GM19043 (cell line): Measurements from ENCODE around the gene SARNP.
"Not testable (repeated sequence)": the region's sequence is repeated elsewhere in the genome, so short reads cannot be mapped to it uniquely, and the experiment has no call there.

Experiments used
- ATAC-seq: cut with Tn5 transposase; IDR thresholded peaks from one replicate; pipeline ENCODE4 v1.9.1; 2021; ENCODE audit warnings: low read depth; ENCODE audit not compliant: unreplicated experiment

The SARNP gene

DNA sequence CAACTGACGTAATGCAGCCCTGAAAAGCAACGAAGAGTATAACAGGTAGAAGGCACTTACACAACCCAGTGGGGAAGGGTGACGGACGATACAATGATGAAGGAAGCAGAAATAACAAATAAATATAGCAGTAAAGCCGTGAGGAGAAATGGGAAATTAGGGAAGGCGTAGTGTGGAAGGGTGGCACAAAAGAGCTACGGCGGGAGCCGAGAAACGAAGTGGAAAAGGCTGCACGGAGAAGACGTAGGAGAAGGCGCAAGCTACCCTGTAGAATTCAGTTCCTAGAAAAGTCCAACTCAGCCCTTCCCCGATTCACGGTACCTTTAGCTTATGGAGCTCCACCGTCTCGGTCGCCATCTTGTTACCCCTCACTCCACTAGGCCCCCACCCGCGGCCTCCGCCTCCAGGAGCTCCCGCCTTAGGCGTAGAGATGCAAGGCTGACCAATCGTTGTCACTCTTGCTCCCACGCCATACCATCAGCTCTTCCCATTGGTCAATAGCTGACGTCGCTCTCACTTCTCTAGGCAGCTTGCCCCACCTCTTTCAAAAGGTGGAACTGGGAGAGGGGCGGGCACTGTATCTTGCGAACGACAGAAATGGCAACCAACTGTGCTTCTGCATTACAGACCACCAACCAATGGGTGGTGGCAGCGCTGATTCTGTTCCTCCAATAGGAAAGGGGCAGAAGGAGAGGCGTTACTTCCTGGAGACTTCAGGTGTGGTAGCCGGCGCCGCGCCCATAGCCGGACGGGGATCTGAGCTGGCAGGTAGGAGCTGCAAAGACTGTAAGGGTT, at the start of gene SARNP, which contains the start of gene ORMDL2:
TSS of gene SARNP (minus strand) at position 380 of the 795 bp plus-strand sequence. CDS start at position 357, 23 bp downstream.
TSS of gene ORMDL2 (plus strand) at position 697 of the 795 bp plus-strand sequence. CDS start 959 bp downstream, outside the sequence.
- peak; percentile 98 for ATAC-seq

DNA sequence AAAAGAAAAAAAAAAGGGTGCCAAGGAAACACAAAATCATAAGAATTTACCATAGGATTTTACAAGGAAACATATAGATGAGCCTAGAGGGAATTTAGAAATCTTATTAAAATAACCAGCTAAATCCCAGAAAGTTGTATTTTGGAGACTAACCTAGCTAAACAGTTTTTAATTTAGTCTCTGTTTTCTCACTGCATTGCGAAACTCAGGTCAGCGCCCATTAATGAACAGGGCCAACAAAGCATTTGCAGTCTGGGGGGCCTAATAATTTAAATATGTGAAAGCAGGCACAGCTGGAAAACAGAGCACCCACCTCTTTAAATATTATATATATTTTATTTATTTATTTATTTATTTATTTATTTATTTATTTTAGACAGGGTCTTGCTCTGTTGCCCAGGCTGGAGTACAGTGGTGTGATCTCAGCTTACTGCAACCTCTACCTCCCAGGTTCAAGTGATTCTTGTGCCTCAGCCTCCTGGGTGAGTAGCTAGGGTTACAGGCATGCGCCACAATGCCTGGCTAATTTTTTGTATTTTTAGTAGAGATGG, 49.0 kb upstream of the SARNP start:
- ATAC-seq = not testable (repeated sequence)

DNA sequence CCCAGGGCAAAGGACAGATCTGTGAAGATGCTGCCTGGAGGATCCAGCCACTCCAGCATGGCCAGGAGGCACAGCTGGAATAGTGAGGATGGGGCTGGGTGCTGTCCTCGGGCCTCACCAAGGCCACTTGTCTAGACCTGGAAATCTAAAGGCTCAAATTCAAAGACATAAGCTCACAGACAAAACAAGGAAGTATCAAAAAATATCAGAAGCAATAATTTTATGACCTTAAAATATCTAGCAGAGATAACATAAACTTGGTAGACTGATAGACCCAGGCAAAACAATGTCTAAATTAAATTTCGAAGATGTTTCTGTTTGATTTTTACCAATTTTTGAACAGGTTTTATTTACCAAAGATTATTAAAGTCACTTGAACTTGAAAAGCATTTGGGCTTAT, 47.8 kb upstream of the SARNP start:
- ATAC-seq = no peak

DNA sequence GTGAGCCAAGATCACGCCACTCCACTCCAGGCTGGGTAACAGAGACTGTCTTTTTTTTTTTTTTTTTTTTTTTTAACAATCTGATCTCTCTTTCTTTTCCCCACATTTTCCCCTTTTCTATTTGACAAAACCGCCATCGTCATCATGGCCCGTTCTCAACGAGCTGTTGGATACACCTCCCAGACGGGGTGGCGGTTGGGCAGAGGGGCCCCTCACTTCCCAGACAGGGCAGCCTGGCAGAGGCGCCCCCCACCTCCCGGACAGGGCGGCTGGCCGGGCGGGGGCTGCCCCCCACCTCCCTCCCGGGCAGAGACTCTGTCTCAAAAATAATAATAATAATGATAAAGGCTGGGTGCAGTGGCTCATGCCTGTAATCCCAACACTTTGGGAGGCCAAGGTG, 45.4 kb upstream of the SARNP start:
- ATAC-seq = not testable (repeated sequence)

GRCh38 chr12:55862286-55862685, 44.8 kb upstream of the SARNP start:
- no peak for ATAC-seq

DNA sequence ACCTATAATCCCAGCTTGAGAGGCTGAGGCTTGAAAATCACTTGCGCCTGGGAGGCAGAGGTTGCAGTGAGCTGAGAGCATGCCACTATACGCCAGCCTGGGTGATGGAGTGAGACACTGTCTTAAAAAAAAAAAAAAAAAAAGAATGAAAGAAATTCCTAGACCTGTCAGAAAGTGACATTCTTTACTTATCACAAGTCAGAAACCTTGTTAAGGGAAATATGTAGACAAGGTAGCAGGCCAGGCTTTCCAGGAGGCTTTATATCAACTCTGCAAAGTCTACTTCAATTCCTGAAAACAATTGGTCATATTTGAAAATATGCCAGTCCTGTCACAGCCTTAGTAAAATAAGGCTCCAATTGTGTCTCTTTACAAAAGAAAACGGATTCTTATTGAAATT, 44.3 kb upstream of the SARNP start:
- ATAC-seq = no peak

- ATAC-seq = no peak
Measured at GRCh38 chr12:55861396-55861795, 43.9 kb upstream of the SARNP start.

DNA sequence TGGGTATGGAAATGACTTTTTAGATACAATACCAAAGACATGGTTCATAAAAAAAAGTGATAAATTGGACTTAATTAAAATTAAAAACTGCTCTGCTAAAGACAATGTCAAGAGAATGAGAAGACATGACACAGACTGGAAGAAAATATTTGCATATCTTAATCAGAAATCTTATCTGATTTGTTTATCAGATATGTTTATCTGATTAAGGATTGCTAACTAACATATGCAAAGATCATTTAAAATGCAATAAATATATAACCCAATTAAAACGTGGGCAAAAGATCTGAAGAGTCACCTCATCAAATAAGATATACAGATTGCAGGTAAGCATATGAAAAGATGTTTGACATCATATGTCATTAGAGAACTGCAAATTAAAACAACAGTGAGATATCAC, 35.2 kb upstream of the SARNP start:
- ATAC-seq = no peak

- ATAC-seq = no peak
Measured at GRCh38 chr12:55850893-55851292, 33.4 kb upstream of the SARNP start.

DNA sequence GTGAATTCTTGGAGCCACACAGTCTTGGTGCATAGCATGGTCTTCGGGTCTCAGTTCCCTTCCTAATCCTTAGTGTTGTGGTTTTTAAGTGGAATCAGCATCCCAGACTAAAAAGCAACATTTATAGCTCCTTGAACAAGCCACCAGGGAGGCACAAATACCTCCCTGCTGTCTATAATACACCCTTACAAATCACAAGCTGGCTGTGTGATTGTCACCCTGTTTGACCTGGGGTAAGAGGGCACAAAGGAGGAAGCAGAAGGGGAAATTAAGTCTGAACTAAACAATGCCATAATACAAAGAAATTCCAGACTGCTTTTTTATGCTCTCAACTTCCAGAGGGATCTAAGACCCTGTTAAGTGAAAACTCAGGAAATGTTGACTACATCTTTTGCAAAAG, 32.9 kb upstream of the SARNP start:
- ATAC-seq = no peak

DNA sequence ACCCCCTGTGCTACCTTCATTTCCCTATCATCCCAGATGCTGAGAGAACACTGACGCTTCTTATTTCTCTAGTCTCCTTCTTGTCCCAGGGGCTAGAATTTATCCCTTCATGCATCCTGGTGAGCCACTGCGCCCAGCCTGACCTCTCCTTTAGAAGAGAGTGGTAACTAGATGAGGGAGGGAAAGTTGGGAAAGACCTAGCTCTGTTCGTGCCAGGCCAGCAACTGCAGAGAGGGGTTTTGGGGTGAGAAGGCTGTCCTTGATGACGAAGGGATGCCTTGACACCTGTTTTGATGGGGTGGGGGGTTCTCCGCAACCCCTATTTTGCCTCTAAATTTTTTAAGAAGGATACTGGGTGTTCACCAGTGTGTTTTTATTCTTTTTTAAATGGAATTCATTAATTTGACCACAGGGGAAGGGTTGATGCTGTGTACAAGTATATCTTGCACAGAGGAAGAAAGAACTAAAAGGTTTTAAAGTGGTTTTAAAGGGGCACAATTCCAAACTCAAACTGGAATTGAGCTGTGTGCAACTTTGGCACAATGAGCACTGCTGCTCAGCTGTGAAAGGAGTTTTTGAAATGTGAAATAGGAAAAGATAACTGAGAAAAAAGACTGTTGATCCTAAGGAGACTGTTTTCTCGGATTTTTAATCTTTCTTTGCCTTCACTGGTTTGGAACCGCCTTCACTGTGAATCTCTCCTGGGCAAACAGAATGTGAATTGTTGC, 32.3 kb upstream of the SARNP start:
- no peak for ATAC-seq

- ATAC-seq = no peak
Measured at GRCh38 chr12:55847603-55848291, 30.2 kb upstream of the SARNP start.

DNA sequence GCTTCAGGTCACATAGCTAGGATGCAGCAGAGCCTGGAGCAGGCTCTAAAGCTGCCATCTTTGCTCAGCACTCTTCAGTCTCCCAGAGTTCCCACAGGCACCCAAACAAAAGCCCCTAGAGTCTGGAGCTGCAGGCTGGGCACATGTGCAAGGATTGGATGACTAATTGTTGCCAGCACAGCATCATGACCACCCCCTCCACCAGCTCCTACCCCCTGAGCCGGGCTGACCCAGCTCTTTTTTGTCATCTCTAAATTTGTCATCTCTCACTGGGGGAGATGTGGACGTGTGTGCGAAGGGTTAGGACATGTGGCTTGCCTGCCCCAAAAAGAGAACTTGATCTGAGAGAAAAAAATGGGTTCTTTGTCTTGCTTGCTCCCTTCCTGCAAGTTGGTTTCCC, 29.5 kb upstream of the SARNP start:
- ATAC-seq = no peak

- ATAC-seq = no peak
Measured at GRCh38 chr12:55845785-55846496, 28.4 kb upstream of the SARNP start.

GRCh38 chr12:55845361-55845760, 27.8 kb upstream of the SARNP start:
- no peak for ATAC-seq

DNA sequence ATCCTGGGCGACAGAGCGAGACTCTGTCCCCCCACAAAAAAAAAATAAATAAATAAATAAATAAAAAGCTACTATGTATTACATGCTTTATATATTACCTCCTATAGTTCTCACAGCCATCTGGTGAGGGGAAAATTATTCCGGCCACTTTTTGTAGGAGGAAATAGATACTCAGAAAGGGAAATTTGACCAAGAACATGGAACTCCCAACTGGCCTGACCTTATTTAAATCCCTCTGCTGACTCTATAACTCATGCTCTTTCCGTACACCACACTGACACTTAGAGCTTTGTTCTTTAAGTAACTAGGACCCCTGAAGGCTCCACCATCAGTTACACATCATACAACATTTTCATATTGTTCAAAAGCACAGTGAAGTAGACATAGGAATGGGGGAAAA, 27.4 kb upstream of the SARNP start:
- ATAC-seq = no peak

DNA sequence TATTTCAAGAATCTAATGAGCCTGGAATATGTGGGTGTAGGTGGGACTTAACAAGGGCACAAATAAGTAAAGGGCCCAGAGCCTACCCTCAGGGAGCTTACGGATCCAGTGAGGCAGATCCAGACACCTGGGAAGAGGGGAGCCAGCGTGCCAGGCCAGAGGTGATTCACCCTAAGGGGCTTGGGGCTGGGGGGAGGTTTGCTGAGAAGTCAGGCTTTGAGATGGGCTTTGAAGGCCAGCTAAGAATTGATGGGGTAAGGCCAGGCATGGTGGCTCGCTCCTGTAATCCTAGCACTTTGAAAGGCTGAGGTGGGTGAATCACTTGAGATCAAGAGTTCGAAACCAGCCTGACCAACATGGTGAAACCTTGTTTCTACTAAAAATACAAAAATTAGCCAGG, 25.9 kb upstream of the SARNP start:
- no peak for ATAC-seq

DNA sequence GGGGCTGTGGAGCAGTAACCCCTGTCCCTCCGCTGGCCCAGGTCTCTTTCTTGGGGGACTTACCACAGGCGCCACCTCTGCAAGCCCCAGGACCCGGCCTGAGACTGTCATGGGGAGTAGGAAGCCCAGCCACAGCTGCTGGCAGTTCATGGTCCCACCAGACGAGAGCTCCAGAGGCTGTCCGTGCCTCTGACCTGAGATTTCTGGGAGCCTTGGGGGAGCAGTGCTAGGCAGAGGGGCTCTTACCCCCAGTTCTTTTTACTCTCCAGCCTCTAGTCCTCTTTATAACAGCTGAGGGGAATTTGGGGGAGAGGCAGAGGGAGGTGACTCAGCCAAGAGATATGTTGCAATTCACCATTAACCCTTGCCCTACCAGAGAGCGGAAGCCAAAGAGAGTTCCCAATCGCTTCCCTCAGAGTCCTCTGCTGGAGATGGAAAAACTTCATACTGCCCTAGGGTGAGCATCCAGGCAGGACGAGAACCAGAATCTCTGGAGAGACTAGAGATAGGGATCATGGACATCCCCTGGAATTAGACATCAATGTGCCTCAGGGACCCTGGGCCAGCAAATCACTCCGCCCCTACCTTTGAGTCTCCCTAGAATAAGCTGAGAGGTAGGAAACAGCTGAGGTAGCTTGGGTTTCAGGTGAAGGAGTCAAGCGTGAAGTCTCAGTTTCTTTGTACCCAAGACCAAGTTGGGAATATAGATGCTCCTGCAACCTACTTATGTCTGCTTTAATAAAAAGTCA, 25.3 kb upstream of the SARNP start, which contains the start of gene MMP19:
TSS of gene MMP19 (minus strand) at position 256 of the 749 bp plus-strand sequence. CDS start at position 150, 106 bp downstream.
- ATAC-seq = no peak

DNA sequence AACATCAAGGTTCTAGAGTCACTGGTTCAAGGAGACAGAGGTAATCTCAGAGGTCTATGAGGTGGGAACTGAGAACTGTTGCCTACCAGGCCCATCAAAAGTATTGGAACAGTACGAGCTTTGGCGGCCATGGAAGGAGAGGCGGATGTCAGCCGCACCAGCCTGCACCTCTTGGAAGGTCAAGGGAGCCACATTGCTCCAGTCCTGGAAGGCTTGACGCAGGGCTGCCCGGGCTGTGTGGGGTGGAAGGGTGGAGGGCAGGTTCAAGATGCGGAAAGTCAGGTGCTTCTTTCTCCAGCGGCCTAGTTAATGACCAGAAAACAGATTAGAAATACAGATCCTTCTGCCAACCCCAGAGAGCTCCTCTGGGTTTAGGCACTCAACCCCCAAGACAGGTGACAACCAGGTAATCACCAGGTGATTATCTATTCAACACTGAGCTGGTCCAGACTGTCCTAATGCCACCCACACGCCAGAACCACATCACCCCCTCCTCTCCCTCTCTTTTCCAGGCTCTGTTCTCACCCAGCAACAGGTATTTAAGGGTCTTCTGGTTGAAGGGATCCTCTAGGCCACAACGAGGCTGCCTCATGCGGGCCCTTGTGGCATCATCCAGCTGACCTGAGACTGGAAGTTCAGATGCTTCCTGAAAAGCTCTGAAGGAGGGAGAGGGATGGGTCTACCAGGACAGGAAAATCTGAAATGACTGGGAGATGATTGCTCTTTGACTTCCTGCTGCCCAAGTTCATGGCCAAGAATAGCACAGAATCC, 23.2 kb upstream of the SARNP start:
- no peak for ATAC-seq
